ENCODE measurements around the gene GPR62. TPM values are rescaled to one million over a fixed set of nuclear protein-coding genes. Genes with fewer than 3 reads are reported as not detected.

GPR62 gene
- total and polyA plus RNA-seq, 5 donors = 0.19 to 1.5 (median 0.46) TPM

Other genes starting within 250 kb of the GPR62 start
- gene GRM2, start 248.3 kb upstream of the GPR62 start, total RNA-seq = under 1 TPM; 0.06 to 0.40 (median 0.20) TPM
- gene GRM2, start 248.3 kb upstream of the GPR62 start, polyA plus RNA-seq = 0.09 TPM
- not detected for gene IQCF6, start 176.1 kb upstream of the GPR62 start, total RNA-seq
- gene IQCF6, start 176.1 kb upstream of the GPR62 start, polyA plus RNA-seq = not detected
- not detected for gene IQCF2, start 93.8 kb upstream of the GPR62 start, total RNA-seq
- gene IQCF2, start 93.8 kb upstream of the GPR62 start, polyA plus RNA-seq = not detected
- not detected for gene IQCF5, start 79.8 kb upstream of the GPR62 start, total RNA-seq
- gene IQCF5, start 79.8 kb upstream of the GPR62 start, polyA plus RNA-seq = not detected
- not detected for gene IQCF1, start 52.0 kb upstream of the GPR62 start, total RNA-seq
- gene IQCF1, start 52.0 kb upstream of the GPR62 start, polyA plus RNA-seq = not detected
- 10 to 100 TPM in 1 of 4 donors, 1 to 10 TPM in 3; 7.0 to 13.9 (median 9.1) TPM for gene RRP9, start 13.5 kb upstream of the GPR62 start, total RNA-seq
- 9.4 TPM for gene RRP9, start 13.5 kb upstream of the GPR62 start, polyA plus RNA-seq
- gene PARP3, start 13.0 kb upstream of the GPR62 start, total RNA-seq = 10 to 100 TPM; 11.6 to 17.4 (median 12.7) TPM
- gene PARP3, start 13.0 kb upstream of the GPR62 start, polyA plus RNA-seq = 10.3 TPM
- gene PCBP4, start 12.1 kb downstream of the GPR62 start, total RNA-seq = 10 to 100 TPM; 62.2 to 81.7 (median 67.9) TPM
- 88.1 TPM for gene PCBP4, start 12.1 kb downstream of the GPR62 start, polyA plus RNA-seq
- 10 to 100 TPM; 14.8 to 23.3 (median 18.5) TPM for gene ABHD14B, start 18.7 kb downstream of the GPR62 start, total RNA-seq
- 22.7 TPM for gene ABHD14B, start 18.7 kb downstream of the GPR62 start, polyA plus RNA-seq
- gene ABHD14A, start 19.7 kb downstream of the GPR62 start, total RNA-seq = 10 to 100 TPM; 19.9 to 25.9 (median 23.2) TPM
- 43.3 TPM for gene ABHD14A, start 19.7 kb downstream of the GPR62 start, polyA plus RNA-seq
- 10 to 100 TPM; 18.4 to 27.2 (median 20.6) TPM for gene ACY1, start 28.2 kb downstream of the GPR62 start, total RNA-seq
- gene ACY1, start 28.2 kb downstream of the GPR62 start, polyA plus RNA-seq = 19.6 TPM
- gene RPL29, start 40.5 kb downstream of the GPR62 start, total RNA-seq = 100 to 1,000 TPM; 548 to 675 (median 643) TPM
- 1,285 TPM for gene RPL29, start 40.5 kb downstream of the GPR62 start, polyA plus RNA-seq
- gene DUSP7, start 101.2 kb downstream of the GPR62 start, total RNA-seq = 10 to 100 TPM; 27.2 to 39.9 (median 36.2) TPM
- gene DUSP7, start 101.2 kb downstream of the GPR62 start, polyA plus RNA-seq = 18.1 TPM
- 1 to 10 TPM; 1.0 to 1.4 (median 1.3) TPM for gene POC1A, start 199.0 kb downstream of the GPR62 start, total RNA-seq
- 0.75 TPM for gene POC1A, start 199.0 kb downstream of the GPR62 start, polyA plus RNA-seq
- gene ALAS1, start 242.8 kb downstream of the GPR62 start, total RNA-seq = 100 to 1,000 TPM in 3 of 4 donors, 10 to 100 TPM in 1; 95.7 to 123 (median 110) TPM
- gene ALAS1, start 242.8 kb downstream of the GPR62 start, polyA plus RNA-seq = 119 TPM